Kidney (tissue), 14 donors: ENCODE data around the gene UBL4B. TPM values are rescaled to one million over a fixed set of nuclear protein-coding genes. Genes with fewer than 3 reads are reported as not detected.

Source experiments
- DNase-seq, 5 donors: peaks; one replicate each; pipeline ENCODE4 v3.0.0-alpha.2; 2013 to 2020
- FAIRE-seq: peaks from 2 replicates; lab custom pipeline; 2012; peaks lifted over from hg19 to GRCh38; lab: Jason Lieb, UNC
- H3K27ac ChIP-seq, 2 donors: one replicate each; pipeline ENCODE4 v1.7.0; 2013; ENCODE audit warnings: low read depth in 2 of 2, low read length in 2 of 2, inconsistent platforms in 1 of 2
- H3K27me3 ChIP-seq: one replicate; pipeline ENCODE4 v1.7.1; 2013; ENCODE audit warnings: low read length, inconsistent platforms; ENCODE audit not compliant: control insufficient read depth, insufficient read depth
- H3K36me3 ChIP-seq, 3 donors: one replicate each; pipeline versions ENCODE4 v1.7.0 to v1.7.1; 2013; ENCODE audit warnings: low read length in 3 of 3, control low read depth in 1 of 3, inconsistent platforms in 1 of 3; ENCODE audit not compliant: insufficient read depth in 3 of 3, control insufficient read depth in 2 of 3
- H3K4me1 ChIP-seq, 3 donors: one replicate each; pipeline versions ENCODE4 v1.7.0 to v1.7.1; 2013; ENCODE audit warnings: low read length in 3 of 3, inconsistent platforms in 1 of 3, low read depth in 1 of 3; ENCODE audit not compliant: control insufficient read depth in 2 of 3, insufficient read depth in 2 of 3
- H3K4me3 ChIP-seq, 3 donors: one replicate each; pipeline versions ENCODE4 v1.7.0 to v1.8.1; 2013; ENCODE audit warnings: low read length in 3 of 3, control low read depth in 1 of 3, inconsistent platforms in 1 of 3
- H3K9ac ChIP-seq, 3 donors: one replicate each; pipeline versions ENCODE4 v1.7.0 to v1.7.1; 2013; ENCODE audit warnings: low read length in 3 of 3, control low read depth in 1 of 3, inconsistent platforms in 1 of 3
- H3K9me3 ChIP-seq, 3 donors: one replicate each; pipeline versions ENCODE4 v1.7.0 to v1.7.1; 2013; ENCODE audit warnings: low read length in 3 of 3, control low read depth in 1 of 3, inconsistent platforms in 1 of 3; ENCODE audit not compliant: control insufficient read depth in 2 of 3, insufficient read depth in 1 of 3
- intact Hi-C: fragments of 100-400 bp; cut with DNase I; formaldehyde crosslinking; loops from one replicate; pipeline ENCODE4 v1.11.1; 2022
- polyA plus RNA-seq: library from polyadenylated mRNA; stranded (reverse); fragments of 350-450 nt; fragmentation: Illumina TruSeq; extraction: RNeasy Lipid Tissue Mini Kit (QIAGEN cat#74804); gene quantifications from one replicate; pipeline ENCODE4 v1.2.3, GENCODE V29; 2014; ENCODE audit warnings: low read depth, low replicate concordance; ENCODE audit not compliant: insufficient read depth
- total RNA-seq: library from RNA; stranded (reverse); fragmentation: NEBNext Ultra II Directional; extraction: Animal tissue kit (Norgen Biotek cat#: 25700); gene quantifications from one replicate; pipeline ENCODE4 v1.2.1, GENCODE V29; 2021
- TF ChIP-seq, protein P1 (sequence below): IDR thresholded peaks from 3 replicates; pipeline ENCODE4 v1.5.1; 2012; ENCODE audit warnings: mild to moderate bottlenecking, moderate library complexity, borderline replicate concordance; ENCODE audit not compliant: insufficient read depth; ENCODE audit errors: extremely low read depth
- donor health status: control.
- donor health status: control.
- donor health status: control.
- donor health status: control.
- donor health status: control.
- donor health status: DM: yes; HTN: yes; CAD: no.
- donor health status: Normal renal cell carcinoma (clear cell type).

The UBL4B gene
- total and polyA plus RNA-seq, 2 donors from 2014 or later = not detected

DNA sequence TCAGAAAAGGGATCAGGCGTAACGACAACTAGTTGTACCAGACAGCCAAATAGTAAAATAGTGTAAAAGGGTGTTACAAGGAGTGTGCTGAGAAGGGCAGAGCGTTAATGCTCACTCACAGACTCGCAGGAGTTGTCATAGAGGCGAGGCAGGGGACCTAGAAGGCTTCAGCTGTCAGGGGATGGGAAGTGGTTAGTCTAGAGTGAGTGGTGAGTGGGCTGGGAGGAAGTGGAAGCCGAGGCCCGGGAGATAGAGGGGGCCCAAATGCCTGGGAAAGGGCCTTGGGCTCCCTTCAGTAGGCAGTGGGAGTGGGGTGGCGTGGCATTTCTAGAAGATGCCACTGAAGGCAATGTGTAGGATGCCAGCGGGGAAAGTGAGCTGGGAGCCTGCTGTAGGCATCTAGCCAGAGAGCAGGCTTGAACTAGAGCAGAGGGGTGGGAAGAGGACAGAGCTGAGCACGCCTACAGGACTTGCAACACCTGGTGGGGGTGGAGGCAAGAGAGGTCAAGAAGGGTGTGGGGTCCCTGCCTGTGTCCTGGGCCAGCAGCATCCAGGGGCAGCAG is 48.4 kb downstream of the UBL4B start:
- intact Hi-C loops = no loop called here
- H3K4me1 ChIP-seq = no peaks in the 10 kb centered on the region
- no peaks in the 10 kb centered on the region for H3K9me3 ChIP-seq
- H3K27ac ChIP-seq = no peak overlapping the region
- H3K4me3 ChIP-seq = no peak overlapping the region
- no peak overlapping the region for H3K9ac ChIP-seq
- no peaks in the 10 kb centered on the region for H3K27me3 ChIP-seq
- no peaks in the 10 kb centered on the region for H3K36me3 ChIP-seq
- TF ChIP-seq, protein P1, sequence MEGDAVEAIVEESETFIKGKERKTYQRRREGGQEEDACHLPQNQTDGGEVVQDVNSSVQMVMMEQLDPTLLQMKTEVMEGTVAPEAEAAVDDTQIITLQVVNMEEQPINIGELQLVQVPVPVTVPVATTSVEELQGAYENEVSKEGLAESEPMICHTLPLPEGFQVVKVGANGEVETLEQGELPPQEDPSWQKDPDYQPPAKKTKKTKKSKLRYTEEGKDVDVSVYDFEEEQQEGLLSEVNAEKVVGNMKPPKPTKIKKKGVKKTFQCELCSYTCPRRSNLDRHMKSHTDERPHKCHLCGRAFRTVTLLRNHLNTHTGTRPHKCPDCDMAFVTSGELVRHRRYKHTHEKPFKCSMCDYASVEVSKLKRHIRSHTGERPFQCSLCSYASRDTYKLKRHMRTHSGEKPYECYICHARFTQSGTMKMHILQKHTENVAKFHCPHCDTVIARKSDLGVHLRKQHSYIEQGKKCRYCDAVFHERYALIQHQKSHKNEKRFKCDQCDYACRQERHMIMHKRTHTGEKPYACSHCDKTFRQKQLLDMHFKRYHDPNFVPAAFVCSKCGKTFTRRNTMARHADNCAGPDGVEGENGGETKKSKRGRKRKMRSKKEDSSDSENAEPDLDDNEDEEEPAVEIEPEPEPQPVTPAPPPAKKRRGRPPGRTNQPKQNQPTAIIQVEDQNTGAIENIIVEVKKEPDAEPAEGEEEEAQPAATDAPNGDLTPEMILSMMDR = no peak
- DNase-seq (no peak), FAIRE-seq (no peak)

DNA sequence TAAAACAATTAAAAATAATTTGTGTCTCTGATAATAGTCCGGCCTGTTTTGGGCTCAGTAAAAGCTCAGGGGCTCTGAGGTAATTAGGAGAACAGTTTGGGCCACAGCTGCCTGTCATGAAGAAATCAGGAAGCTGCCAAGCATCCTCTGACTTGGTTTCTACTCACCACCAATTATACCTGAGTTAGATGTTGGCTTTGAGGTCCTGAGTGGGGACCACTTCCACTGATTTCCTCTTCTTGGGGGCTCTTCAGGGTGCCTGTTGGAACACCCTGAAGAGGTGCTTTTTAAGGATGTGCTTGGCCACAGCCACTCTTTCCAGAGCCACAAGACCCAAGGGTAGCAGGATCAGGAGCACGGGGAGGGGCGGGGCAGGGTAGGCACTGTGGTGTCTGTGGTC is 48.9 kb downstream of the UBL4B start:
- DNase-seq = no peak
- Histone ChIP-seq H3K4me3 (no peak overlapping the region), H3K27ac (no peak overlapping the region), H3K27me3 (no peaks in the 10 kb centered on the region), H3K9ac (no peak overlapping the region), H3K9me3 (no peaks in the 10 kb centered on the region), H3K36me3 (no peaks in the 10 kb centered on the region), H3K4me1 (no peaks in the 10 kb centered on the region)
- TF ChIP-seq, protein P1 = no peak
- intact Hi-C loops = no loop called here
- FAIRE-seq = no peak

DNA sequence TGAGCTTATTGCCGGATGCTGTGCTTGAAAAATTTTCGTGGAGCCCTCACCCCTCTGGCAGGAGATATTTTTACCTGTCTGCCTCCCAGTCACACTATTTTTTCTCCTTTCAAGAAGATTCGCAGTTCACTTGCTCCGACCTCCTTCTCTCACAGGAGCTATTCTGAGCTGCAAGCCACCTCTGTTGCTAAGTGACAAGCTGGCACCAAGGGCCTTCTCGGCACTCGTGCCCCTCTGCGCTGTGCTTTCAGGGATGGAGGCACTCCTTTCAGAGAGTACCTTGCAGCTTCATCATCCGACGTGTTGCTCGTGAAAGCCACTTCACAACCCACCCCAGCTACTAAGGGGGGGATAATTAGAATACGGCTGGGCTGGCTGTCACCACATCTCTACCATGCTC is 49.6 kb downstream of the UBL4B start:
- Histone ChIP-seq H3K27me3 (no peaks in the 10 kb centered on the region), H3K4me3 (no peak overlapping the region), H3K4me1 (no peaks in the 10 kb centered on the region), H3K9ac (no peak overlapping the region), H3K9me3 (no peaks in the 10 kb centered on the region), H3K27ac (no peak overlapping the region), H3K36me3 (no peaks in the 10 kb centered on the region)
- intact Hi-C loops = no loop called here
- FAIRE-seq (no peak), DNase-seq (no peak)
- TF ChIP-seq, protein P1 = no peak

Other genes starting within 250 kb of the UBL4B start
- gene CSF1, start 201.6 kb upstream of the UBL4B start, total RNA-seq = 33.8 TPM
- gene CSF1, start 201.6 kb upstream of the UBL4B start, polyA plus RNA-seq = 11.1 TPM
- gene AHCYL1, start 127.7 kb upstream of the UBL4B start, total RNA-seq = 125 TPM
- gene AHCYL1, start 127.7 kb upstream of the UBL4B start, polyA plus RNA-seq = 103 TPM
- 31.1 TPM for gene STRIP1, start 77.8 kb upstream of the UBL4B start, total RNA-seq
- gene STRIP1, start 77.8 kb upstream of the UBL4B start, polyA plus RNA-seq = 9.5 TPM
- not detected for gene ALX3, start 41.8 kb upstream of the UBL4B start, total RNA-seq
- gene ALX3, start 41.8 kb upstream of the UBL4B start, polyA plus RNA-seq = not detected
- gene SLC6A17, start 38.1 kb downstream of the UBL4B start, total RNA-seq = 2.3 TPM
- 1.7 TPM for gene SLC6A17, start 38.1 kb downstream of the UBL4B start, polyA plus RNA-seq
- gene KCNC4, start 97.9 kb downstream of the UBL4B start, total RNA-seq = 52.9 TPM
- 12.9 TPM for gene KCNC4, start 97.9 kb downstream of the UBL4B start, polyA plus RNA-seq
- gene RBM15, start 226.9 kb downstream of the UBL4B start, total RNA-seq = 27.8 TPM
- 2.2 TPM for gene RBM15, start 226.9 kb downstream of the UBL4B start, polyA plus RNA-seq